GM21576 (cell line): Measurements from ENCODE around the gene HECTD2.
"Not testable (repeated sequence)": the region's sequence is repeated elsewhere in the genome, so short reads cannot be mapped to it uniquely, and the experiment has no call there.

Experiments
- ATAC-seq: cut with Tn5 transposase; IDR thresholded peaks from one replicate; pipeline ENCODE4 v1.9.1; 2021; ENCODE audit warnings: mild to moderate bottlenecking, moderate library complexity; ENCODE audit not compliant: unreplicated experiment

HECTD2 gene

DNA sequence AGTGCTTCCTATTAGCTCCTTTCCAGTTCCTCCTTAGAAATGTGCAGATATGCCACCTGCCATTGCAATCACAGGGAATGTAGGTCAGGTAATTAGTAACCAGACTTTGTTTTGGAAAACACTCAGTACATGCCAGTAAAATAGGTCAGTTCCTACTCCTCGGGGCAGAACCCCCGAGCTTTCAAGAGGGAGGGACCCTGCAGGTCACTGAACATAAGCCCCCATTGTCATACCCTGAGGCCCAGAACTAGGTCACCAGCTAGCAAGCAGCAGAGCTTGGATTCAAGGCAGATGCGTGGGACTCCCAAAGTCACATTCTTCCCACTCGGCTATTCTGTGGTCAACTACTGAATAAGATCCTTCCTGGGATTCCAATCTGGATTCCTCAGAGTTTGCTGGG is 117.9 kb downstream of the HECTD2 start:
- ATAC-seq = no peak

DNA sequence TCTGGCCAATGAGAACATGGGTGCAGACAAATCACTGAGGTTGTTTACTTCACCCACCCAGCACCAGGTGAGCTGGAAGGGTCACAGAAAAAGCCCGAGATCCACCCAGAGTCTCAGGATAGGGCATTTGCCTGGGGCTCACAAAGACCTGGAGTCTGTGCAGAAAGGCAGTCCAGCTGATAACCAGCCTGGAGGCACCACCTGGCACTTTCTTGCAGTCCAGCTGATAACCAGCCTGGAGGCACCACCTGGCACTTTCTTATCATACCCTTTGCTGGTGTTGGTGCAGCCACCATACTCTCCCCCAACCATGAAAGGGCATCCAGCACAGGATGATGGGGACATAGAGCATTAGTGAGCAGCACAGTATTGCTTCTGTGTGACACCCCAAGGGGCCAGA is 118.6 kb downstream of the HECTD2 start:
- ATAC-seq = no peak

DNA sequence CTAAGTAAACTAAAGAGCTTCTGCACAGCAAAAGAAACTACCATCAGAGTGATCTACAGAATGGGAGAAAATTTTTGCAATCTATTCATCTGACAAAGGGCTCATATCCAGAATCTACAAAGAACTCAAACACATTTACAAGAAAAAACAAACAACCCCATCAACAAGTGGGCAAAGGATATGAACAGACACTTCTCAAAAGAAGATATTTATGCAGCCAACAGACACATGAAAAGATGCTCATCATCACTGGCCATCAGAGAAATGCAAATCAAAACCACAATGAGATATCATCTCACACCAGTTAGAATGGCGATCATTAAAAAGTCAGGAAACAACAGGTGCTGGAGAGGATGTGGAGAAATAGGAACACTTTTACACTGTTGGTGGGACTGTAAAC is 124.6 kb downstream of the HECTD2 start:
- not testable (repeated sequence) for ATAC-seq

DNA sequence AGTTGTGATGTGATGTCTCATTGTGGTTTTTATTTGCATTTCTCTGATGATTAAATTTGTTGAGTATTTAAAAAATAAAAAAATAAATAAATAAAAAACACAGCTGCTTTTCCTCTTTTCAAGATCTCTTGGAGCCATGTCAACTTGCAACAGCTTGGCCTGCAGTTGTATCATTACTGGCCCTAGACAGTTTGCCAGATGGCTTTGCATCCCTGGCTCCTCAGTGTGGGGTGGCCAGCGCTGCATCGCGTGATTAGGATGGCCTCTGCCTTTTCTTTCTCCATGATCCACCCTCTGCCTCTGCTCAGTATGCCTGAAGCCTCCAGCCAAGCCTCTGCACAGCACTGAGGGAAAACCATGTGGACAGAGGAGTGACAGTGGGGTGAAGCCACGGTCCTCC is 126.0 kb downstream of the HECTD2 start:
- no peak for ATAC-seq

DNA sequence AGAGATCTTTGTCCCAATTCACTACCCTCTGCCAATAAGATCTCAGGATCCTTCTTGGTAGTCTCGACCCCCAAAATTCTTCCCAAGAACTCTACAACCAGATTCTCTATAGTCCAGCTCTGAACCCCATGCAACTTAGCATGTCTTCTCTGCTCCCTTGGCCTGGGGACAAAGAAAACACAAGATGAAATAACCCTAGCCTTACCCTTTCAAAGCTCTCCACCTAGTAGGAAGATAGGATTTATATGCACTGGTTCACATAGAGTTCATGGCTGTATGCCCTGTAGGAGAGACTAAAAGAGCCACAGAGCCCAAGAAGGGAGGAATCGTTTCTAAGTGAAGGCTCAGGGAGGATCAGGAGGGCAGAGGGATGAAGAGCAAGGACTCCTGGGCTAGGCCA is 126.6 kb downstream of the HECTD2 start:
- ATAC-seq = no peak

DNA sequence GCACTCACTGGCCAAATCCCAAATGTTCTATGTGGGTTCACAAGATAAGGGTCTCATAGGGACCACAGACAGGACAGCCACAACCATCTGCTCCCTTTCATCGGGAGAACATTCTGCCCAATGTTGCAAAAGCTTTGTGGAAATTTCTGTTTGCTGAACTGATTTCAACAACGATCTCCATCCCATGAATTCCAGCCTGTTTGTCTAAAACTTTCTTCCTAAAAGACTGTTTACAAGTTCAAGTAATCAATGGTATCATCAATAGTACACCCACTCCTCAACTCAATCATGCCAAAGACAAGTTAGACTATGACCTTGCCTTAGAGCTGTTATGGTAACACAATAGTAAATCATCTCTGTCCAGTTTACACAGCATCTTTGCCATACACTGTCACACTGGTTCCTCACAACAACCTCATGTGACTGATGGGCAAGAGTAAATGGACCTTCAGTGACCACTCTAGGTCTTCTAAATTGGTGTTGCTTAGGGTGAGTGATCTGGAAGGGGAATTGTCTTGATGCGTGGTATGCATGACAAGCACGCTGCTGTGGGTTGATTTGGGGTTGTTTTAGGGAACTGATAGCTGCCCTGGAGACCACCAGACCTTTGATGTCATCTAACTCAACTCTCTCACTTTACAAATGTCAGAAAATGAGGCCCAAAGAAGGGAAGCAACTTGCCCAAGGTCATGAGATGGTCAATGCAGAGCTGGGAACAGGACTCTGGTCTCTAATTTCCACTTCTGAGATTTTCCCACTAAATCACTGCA is 127.7 kb downstream of the HECTD2 start:
- no peak for ATAC-seq

DNA sequence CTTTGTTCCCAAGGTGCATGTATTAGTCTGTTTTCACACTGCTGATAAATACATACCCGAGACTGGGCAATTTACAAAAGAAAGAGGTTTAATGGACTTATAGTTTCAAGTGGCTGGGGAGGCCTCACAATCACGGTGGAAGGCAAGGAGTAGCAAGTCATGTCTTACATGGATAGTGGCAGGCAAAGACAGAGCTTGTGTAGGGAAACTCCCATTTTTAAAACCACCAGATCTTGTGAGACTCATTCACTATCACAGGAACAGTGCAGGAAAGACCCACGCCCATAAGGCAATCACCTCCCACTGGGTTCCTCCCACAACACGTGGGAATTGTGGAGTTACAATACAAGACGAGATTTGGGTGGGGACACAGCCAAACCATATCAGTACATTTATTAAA is 129.8 kb downstream of the HECTD2 start:
- ATAC-seq = no peak

DNA sequence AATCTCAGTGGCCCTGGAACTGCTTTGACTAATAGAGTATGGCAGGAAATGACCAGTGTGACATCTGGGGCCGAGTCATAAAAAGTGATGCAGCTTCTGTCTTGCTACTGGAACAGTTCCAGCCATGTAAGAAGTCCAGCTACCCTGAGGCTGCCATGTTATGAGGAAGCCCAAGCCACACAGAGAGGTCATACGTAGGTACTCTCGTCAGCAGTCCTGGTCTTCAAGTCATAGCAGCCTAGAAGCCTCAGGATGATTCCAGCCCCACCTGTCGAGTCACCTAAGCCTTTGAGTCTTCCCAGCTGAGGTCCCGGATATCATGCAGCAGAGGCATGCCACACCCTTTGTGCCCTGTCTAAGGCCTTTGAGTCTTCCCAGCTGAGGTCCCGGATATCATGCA is 130.6 kb downstream of the HECTD2 start:
- ATAC-seq = no peak

DNA sequence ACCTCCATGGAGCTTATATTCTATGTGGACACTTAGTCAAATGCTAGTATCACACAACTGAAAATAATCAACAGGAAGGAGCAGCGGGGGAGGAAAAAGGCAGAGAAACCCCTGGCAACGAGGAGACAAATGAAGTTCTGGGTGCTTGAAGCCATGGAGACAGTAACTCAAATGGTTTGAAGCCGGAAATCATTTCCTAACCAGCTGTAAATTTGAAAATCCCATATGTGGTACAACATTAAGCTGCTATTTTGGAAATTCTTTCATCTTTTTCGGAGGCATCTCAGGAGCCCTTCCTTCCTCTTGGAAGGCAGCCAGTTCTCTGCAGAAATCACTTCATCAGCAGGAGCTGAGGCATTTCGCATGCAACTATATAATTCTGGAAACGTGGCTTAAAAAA is 131.3 kb downstream of the HECTD2 start:
- no peak for ATAC-seq

DNA sequence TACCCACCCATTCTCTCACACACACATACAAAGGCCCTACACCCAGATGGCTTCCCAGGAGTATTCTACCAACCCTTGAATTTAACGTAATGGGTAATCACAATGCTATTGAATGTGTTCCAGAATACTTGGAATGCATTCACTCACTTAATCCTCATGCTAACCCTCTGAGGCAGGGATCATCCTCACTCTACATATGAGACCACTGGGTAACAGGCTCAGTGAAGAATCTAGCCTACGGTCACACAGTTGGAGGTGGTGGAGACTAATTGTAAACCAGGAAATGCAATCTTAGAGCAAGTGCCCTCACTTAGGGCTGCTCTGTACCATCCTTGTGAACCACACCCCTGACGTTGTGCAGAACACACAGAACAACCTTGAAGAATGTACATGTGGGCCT is 135.2 kb downstream of the HECTD2 start:
- ATAC-seq = no peak

DNA sequence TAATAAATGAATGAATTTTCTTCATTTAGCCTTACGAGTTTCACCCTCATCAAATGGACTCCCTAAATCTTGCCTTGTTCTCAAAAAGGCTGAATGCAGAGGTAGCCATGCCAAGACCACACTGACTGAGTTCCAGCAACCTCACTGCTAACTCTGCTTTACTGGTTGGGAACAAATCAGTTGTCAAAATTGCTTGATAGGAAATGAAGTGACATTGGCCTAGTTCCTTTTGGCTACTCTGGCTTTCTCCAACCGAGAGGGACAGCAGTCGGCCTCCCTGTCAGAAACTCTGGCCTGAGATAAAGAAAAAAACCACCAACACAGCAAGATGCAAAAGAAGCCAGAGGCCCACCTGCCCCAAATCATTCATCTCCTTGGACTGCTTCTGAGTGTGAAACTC is 135.7 kb downstream of the HECTD2 start:
- no peak for ATAC-seq

DNA sequence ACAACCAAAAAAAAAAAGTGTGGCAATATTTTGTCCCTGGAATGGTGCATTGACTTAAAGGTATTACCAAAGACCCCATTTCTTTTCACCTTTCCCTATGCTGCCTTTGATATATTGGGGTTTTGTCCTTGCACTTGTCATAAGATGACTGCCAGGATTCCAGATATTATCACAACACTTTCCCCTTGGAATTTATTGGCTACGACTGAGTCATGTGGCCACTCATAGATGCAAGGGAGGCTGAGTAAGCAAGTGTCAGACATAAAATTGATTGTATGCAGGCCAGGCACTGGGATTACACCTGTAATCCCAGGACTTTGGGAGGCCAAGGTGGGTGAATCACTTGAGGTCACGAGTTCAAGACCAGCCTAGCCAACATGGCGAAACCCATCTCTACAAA is 139.1 kb downstream of the HECTD2 start:
- ATAC-seq = no peak

DNA sequence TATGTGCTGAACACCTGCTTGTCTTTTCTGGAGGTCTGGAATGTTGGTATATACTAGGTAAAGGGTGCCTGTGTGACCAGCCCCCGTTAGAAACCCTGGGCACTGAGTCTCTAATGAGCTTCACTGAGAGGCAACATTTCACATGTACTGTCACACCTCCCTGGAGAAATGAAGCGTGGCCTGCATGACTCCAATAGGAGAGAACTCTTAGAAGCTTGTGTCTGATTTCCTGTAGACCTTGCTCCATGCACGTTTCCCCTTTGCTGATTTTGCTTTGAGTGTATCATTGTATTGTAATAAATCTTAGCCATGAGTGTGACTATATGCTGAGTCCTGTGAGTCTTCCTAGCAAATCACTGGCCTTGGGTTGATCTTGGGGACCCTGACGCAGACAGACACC is 139.9 kb downstream of the HECTD2 start:
- ATAC-seq = no peak

DNA sequence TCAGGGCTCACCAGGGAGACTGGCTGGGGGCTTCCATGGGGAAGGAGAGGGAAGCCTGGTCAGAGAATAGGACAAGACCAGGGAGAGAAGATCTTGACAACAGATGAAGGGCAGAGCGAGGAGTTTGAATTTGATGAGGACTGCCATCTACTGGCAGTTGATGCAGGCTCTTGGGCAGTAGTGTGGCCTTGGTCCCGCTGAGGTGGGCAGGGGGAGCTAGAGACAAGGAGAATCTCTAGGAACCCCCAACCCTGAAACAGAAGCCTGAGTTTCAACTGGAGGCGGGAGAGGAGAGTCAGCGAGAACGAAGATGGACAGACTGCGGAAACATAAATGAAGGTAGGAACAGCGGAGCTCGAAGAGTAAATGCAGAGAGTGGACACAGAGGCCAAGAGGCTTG is 141.7 kb downstream of the HECTD2 start:
- no peak for ATAC-seq

DNA sequence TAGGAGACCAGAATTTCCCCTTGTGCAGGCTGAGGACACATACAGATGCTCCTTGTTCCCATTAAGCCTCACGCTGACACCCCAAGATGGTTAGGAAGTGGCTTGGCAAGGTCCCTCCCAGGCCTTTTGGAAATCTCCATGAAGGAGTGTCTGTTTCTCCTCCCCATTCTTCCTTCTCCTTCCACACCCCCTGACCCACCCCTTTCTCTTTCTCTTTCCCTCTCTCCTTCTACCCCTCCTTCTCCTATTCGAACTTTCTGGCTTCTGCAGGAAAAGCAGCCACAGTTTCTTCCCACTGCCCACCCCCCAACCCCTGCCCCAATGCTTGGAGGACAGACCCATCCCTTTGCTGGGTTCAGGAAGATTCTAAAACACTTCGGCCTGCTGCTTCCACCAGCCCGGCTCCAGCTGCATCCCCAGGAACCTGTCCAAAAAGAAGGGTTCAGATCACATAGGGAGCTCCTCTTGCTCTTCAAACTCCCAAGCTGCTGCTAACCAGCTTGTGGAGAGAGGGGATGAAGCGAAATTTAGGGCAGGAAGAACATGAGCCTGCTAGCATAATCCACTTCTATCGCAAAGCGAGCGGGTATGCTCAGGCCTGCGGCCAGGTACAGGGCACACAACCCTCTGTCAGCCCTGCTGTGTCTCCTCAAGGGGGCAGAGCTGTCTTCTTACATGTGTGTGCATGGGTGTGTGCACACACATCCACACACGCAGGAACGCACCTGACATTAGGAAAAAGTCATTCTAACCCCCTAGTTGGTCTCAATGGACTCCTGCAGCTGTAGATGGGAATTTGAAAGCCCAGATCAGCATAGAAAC is 142.3 kb downstream of the HECTD2 start:
- no peak for ATAC-seq

DNA sequence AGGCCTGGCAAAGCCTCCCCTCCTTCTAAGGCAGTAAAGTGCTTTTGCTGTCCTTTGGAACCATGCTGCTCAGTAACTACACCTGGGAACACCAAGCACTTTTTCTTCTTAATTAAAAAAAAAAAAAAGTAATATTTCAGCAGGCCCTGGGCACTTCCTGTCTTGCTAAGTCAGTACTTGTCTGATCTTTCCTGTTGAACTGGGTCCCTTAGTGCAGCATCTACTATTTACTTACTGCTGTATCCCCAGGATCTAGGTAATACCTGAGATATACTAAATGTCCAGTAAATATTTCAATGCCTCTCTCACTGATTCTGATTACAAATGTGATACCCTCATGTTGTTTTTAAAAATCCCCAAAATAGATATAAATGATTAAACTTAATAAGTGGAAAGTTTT is 145.3 kb downstream of the HECTD2 start:
- ATAC-seq = no peak

DNA sequence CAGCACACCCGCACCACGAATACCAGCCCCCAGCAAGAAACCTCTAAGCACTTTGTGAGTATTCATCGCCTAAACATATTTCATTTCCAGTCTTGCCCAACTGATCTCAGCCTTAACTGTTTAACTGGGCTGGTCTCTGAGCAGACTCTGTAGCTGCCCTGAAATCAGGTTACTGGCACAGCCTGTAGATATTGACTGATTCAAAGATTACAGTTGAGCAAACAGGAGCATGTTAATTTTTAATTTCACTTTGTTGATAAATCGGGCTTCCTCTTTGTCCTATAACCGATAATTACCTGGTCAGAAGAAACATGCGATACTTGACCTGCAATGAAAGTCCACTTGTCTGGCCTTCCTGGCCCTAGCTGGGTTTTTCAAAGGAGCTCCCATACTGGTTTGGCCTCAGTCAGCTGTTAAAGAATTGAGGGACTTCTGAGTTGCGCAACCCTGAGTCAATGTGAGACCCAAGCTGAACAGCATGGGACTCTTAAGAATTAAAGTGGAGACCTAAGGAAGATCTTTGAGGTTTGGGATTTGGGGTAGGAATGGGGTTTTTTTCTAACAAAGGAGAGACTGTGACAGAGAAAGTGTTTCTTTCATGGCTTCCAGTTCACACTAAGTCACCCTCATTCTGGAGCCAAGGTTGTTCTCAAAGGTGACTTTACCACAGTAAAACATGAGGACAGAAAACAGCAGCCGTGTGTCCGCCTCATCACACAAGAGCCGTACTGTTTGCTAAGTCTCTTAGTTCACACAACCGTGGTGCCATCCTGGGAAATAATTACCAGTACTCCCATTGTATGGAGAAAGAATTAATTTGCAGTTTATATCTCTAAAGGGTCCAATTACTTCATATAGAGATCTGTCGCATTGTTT is 146.8 kb downstream of the HECTD2 start:
- ATAC-seq = no peak

DNA sequence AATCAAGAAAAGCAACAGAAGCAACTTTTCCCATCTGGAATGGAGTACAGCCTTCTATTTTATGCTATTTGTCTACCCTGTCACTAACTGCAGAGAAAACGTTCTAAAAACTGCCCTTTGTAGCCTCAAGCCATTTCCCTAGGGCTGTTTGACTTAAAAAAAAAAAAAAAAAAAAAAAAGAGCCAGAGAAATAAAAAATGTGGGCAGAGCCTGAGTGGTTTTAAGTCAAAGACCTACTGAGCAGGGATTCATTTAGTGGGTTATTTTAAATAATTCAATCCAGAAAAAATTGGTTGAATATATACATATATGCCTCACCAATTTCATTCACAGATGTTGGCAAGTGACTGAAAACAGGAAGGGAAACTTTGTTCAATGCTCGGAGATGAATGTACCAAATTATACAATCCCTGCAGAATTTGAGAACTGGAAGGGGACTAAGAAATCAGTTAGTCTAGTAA is 147.5 kb downstream of the HECTD2 start:
- no peak for ATAC-seq

DNA sequence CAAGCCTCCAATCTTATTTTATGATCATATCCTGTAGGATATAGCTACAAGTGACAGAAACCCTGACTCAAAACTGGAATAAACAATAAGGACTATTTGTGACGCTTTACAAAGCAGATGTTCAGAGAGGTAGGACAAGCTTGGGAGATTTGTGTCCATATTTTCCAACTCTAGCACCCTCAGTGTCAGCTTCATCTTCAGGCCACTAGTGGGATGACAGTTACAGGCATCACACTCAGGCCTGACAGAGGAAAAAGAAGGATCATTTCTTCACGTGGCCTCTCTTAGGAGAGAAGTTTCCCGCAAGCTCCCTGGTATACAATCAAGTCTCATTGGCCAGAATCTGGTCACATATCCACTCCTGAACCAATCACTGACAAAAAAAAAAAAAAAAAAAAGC is 148.3 kb downstream of the HECTD2 start:
- no peak for ATAC-seq

DNA sequence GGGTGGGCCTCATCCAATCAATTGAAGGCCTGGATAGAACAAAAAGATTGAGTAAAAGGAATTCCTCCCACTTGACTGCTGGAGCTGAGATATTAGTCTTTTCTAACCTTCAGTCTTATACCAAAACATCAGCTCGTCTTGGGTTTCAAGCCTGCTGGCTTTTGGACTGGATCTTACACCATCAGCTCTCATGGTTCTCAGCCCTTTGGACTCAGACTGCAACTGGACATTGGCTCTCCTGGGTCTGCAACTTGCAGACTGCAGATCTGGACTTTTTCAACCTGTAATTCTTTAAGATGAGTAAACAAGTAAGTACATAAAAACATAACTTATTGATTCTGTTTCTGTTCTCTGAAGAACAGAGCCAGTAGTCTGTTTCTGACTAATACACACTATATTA is 149.0 kb downstream of the HECTD2 start:
- no peak for ATAC-seq

DNA sequence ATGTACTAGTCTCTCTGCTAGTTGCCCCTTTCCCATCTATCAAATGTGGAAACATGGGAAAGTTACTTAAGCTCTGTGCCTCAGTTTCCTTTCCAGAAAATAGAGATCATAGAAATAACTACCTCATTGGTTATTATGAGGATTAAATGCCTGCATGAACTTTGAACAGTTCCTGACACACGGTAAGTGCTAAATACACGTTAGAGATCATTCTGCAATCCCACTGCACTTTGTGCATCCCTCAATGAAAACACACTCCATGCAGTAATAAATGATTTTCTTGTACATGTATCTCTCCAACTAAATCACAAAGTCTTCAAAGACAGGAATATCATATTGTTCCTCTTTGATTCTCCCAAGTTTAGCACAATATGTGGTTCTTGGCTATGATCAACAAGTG is 149.6 kb downstream of the HECTD2 start:
- no peak for ATAC-seq
